HepG2 (cell line): ENCODE data around the gene CNBD2. TPM values are rescaled to one million over a fixed set of nuclear protein-coding genes. Genes with fewer than 3 reads are reported as not detected.

Experiments used
- ATAC-seq: fragments of 200-7000 bp; cut with Tn5 transposase; 3 replicates; pipeline ENCODE4 v1.9.1; 2020; ENCODE audit warnings: mild to moderate bottlenecking, moderate library complexity
- BruUV-seq: library from RNA; stranded (reverse); fragments of 400-500 nt; replicated peaks from 2 replicates; lab custom pipeline; 2021; lab: Mats Ljungman, UMichigan
- CTCF ChIA-PET: fragments of 300-600 bp; formaldehyde crosslinking; extraction: SDS; loops from one replicate; lab custom pipeline; 2021; ENCODE audit warnings: low total read pairs, inconsistent platforms, low intra/inter-chr PET ratio; lab: Yijun Ruan, JAX
- POLR2A ChIA-PET: fragments of 350-600 bp; sonication (Branson Sonifier 250); formaldehyde crosslinking; loops from one replicate; lab custom pipeline; 2020; ENCODE audit warnings: antibody characterized with exemption, inconsistent platforms; lab: Yijun Ruan, JAX
- DNase-seq: peaks from one replicate; pipeline ENCODE4 v3.0.0-alpha.2; 2015; ENCODE audit warnings: low spot score
- FAIRE-seq: peaks from 3 replicates; lab custom pipeline; 2011; peaks lifted over from hg19 to GRCh38; lab: Jason Lieb, UNC
- H2AFZ ChIP-seq: one replicate; pipeline ENCODE4 v1.6.1; 2011; ENCODE audit warnings: low read length, inconsistent platforms
- H3K27ac ChIP-seq: fragments of 300-600 bp; 3 replicates; pipeline ENCODE4 v1.8.0; 2011; ENCODE audit warnings: mixed run types, mild to moderate bottlenecking, mixed read lengths, low read length, inconsistent platforms; ENCODE audit not compliant: insufficient read depth; ENCODE audit errors: extremely low read length
- H3K27me3 ChIP-seq, 2 experiments: fragments of 200-600 bp in 1 of 2; 2 replicates in 1 of 2; 3 replicates in 1 of 2; pipeline versions ENCODE4 v1.6.0 to v1.8.0; 2011; ENCODE audit warnings: low read length in 2 of 2, mild to moderate bottlenecking in 2 of 2, moderate library complexity in 2 of 2, inconsistent platforms in 1 of 2; ENCODE audit not compliant: insufficient read depth in 2 of 2, control insufficient read depth in 1 of 2
- H3K36me3 ChIP-seq, 2 experiments: fragments of 200-600 bp in 1 of 2; replicated peaks in 1 of 2; 2 replicates in 1 of 2; 3 replicates in 1 of 2; pipeline versions ENCODE4 v1.5.1 to v1.8.0; 2011; ENCODE audit warnings: low read length in 2 of 2, inconsistent platforms in 1 of 2; ENCODE audit not compliant: insufficient read depth in 2 of 2, control insufficient read depth in 1 of 2
- H3K4me1 ChIP-seq: 2 replicates; pipeline ENCODE4 v1.5.1; 2012; ENCODE audit warnings: low read length, inconsistent platforms; ENCODE audit not compliant: insufficient read depth
- H3K4me2 ChIP-seq: 2 replicates; pipeline ENCODE4 v1.6.0; 2011; ENCODE audit warnings: low read depth, low read length, inconsistent platforms
- H3K4me3 ChIP-seq, 3 experiments: fragments of 200-600 bp in 1 of 3; sonication (generic), shearing (Covaris generic) in 1 of 3; replicated peaks in 1 of 3; 2 replicates each; pipeline ENCODE4 v1.5.1; 2011 to 2016; ENCODE audit warnings: low read length in 3 of 3, inconsistent platforms in 2 of 3, low read depth in 2 of 3, mild to moderate bottlenecking in 2 of 3, control low read depth in 1 of 3, mixed read lengths in 1 of 3; ENCODE audit not compliant: insufficient read depth in 1 of 3
- H3K79me2 ChIP-seq: one replicate; pipeline ENCODE4 v1.6.1; 2011; ENCODE audit warnings: low read length, inconsistent platforms; ENCODE audit not compliant: insufficient read depth
- H3K9ac ChIP-seq: 2 replicates; pipeline ENCODE4 v1.6.0; 2011; ENCODE audit warnings: mild to moderate bottlenecking, low read depth, low read length, inconsistent platforms; ENCODE audit not compliant: insufficient read depth
- H3K9me3 ChIP-seq: 2 replicates; pipeline ENCODE4 v1.5.1; 2012; ENCODE audit warnings: mild to moderate bottlenecking, low read length
- H4K20me1 ChIP-seq: 2 replicates; pipeline ENCODE4 v1.6.0; 2011; ENCODE audit warnings: inconsistent platforms, mild to moderate bottlenecking, low read length, moderate library complexity; ENCODE audit not compliant: insufficient read depth
- ELF3 ChIP-seq: IDR thresholded peaks from 2 replicates; pipeline ENCODE4 v1.6.1; 2016; ENCODE audit warnings: missing genetic modification reagents, missing compliant biosample characterization
- NFE2L1 ChIP-seq: sonication (generic); formaldehyde crosslinking; IDR thresholded peaks from 2 replicates; pipeline ENCODE4 v1.4.0; 2020; ENCODE audit warnings: missing genetic modification reagents, mild to moderate bottlenecking, borderline replicate concordance
- RBM39 ChIP-seq: fragments of 200-400 bp; formaldehyde crosslinking; IDR thresholded peaks from one replicate; pipeline ENCODE4 v1.6.1; 2018; ENCODE audit warnings: antibody characterized with exemption, mild to moderate bottlenecking, low read depth, low read length; ENCODE audit not compliant: poor library complexity, severe bottlenecking
- SSRP1 ChIP-seq: IDR thresholded peaks from 2 replicates; pipeline ENCODE4 v1.6.1; 2016; ENCODE audit warnings: control low read depth
- ZKSCAN5 ChIP-seq: sonication (generic); formaldehyde crosslinking; IDR thresholded peaks from 2 replicates; pipeline ENCODE4 v1.5.1; 2020; ENCODE audit warnings: mild to moderate bottlenecking, missing genetic modification reagents
- ZNF160 ChIP-seq: sonication (generic); formaldehyde crosslinking; IDR thresholded peaks from 2 replicates; pipeline ENCODE4 v1.8.0; 2022; ENCODE audit warnings: mild to moderate bottlenecking, inconsistent platforms, missing genetic modification reagents
- ZNF607 ChIP-seq: sonication (generic); formaldehyde crosslinking; IDR thresholded peaks from 2 replicates; pipeline ENCODE4 v1.5.1; 2020; ENCODE audit warnings: missing genetic modification reagents, mild to moderate bottlenecking, borderline replicate concordance
- WGBS: methylation state at CpG from one replicate; pipeline ENCODE4 v1.1.6; 2017; ENCODE audit warnings: low lambda C conversion rate; 5-methylcytosine and 5-hydroxymethylcytosine counted together
- in situ Hi-C: cut with HindIII; loops from 2 replicates; pipeline ENCODE4 v1.10.0; 2017; ENCODE audit warnings: low pct_unique_long_range_greater_than_20kb; ENCODE audit not compliant: extremely low pct_ligation_motif_present
- intact Hi-C: fragments of 100-400 bp; cut with micrococcal nuclease; formaldehyde crosslinking; loops from one replicate; pipeline ENCODE4 v1.10.0; 2022; ENCODE audit not compliant: unreplicated experiment
- polyA plus RNA-seq, 8 experiments: library from polyadenylated mRNA; depleted of rRNA in 3 of 8; stranded (reverse) in 7 of 8; unstranded in 1 of 8; fragments of >200 nt; fragmentation: Illumina TruSeq in 4 of 8; extraction: Trizol in 4 of 8; gene quantifications; 2 replicates each; pipeline versions ENCODE4 v1.2.1 to v1.2.3, GENCODE V29; 2011 to 2016; ENCODE audit warnings: low read depth in 4 of 8, missing spikeins in 1 of 8, mixed read lengths in 1 of 8; ENCODE audit not compliant: insufficient read depth in 1 of 8
- total RNA-seq, 5 experiments: library from RNA; depleted of rRNA; stranded (reverse); fragments of >200 nt; fragmentation: Illumina TruSeq; extraction: Trizol; gene quantifications; 2 replicates each; pipeline ENCODE4 v1.2.3, GENCODE V29; 2016; ENCODE audit warnings: low read depth in 1 of 5
- TF ChIP-seq, protein P1 (sequence below): sonication (generic); formaldehyde crosslinking; IDR thresholded peaks from 2 replicates; pipeline ENCODE4 v1.4.0; 2020; ENCODE audit warnings: missing genetic modification reagents; ENCODE audit errors: not compliant biosample characterization
- TF ChIP-seq, protein P2 (sequence below), 2 experiments: sonication (generic) in 1 of 2; formaldehyde crosslinking in 1 of 2; IDR thresholded peaks; 2 replicates each; pipeline versions ENCODE4 v1.6.1 to v1.9.0; 2014 to 2022; ENCODE audit warnings: antibody characterized with exemption in 1 of 2, borderline replicate concordance in 1 of 2, inconsistent platforms in 1 of 2, low read depth in 1 of 2, missing genetic modification reagents in 1 of 2
- TF ChIP-seq, protein P3 (sequence below): IDR thresholded peaks from 2 replicates; pipeline ENCODE4 v1.6.1; 2012; ENCODE audit warnings: low read length, improper control_type of control experiment

CNBD2 gene
- total and polyA plus RNA-seq, 2 of the 13 experiments (the other 11 are each of a cell fraction or from before 2014, with no cell fraction given), result 12.4 to 22.8 TPM

DNA sequence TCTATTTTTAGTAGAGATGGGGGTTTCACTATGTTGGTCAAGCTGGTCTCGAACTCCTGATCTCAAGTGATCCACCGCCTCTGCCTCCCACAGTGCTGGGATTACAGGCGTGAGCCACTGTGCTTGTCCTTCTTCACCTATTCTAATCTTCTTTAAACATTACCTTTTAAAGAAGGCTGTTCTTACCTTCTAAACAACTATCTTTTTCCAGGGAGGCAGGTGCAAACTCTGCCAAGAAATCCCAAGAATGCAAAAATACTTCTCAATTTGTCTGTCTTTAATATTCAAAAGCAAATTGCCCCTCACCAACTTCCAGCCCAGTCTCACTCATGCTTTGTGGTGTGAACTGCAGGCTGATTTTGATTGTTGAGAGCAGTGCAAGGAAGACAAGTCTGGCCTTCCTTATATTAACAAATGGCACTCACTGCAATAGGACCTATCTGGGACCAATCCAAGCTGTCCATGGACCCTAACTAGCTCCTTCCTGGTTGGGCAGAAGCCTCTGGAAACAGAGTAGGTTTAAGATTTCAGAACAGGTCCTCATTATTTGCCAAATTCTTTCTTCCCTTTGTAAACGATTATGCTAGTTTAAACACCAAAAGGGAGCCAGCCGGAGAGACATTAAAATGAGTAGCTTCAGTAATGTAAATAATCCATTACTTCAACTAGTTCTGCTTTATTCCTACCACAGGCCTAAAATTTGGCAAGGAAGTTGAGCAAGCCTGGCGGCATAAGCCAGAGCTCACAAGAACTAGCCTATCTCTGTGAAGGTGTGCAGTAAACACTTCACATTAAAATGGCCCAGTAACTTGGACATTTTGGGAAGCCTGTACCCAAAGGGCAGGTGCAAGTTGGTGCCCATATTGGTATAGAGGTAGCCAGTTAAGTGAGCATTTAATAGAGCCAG lies 15.7 kb upstream of the CNBD2 start:
- ChIA-PET POLR2A (interaction anchor here (0.9 to 4.3 kb wide), 11 partner anchors 9 to 413 kb away, joined by 3 to 72 read pairs (median 14); partner anchors contain the start of genes ERGIC3 and RBM39), CTCF (interaction anchor here (1.0 kb wide), 1 partner anchor 20 kb away, joined by 5 read pairs; no protein-coding TSS in a partner anchor)
- no peak overlapping the region for H2AFZ ChIP-seq
- ATAC-seq (no peak; the same call in 2 of the 3 replicates), DNase-seq (peak; percentile 66), FAIRE-seq (peak; percentile 12)
- H4K20me1 ChIP-seq, result peaks cover 5% of the 10 kb centered on the region; the same call in 1 of the 2 replicates
- in situ Hi-C loops (no loop called here), intact Hi-C loops (no loop called here)
- peaks cover 18% of the 10 kb centered on the region for H3K79me2 ChIP-seq
- peak overlapping the region; percentile 86 to 99 (median 97) for H3K4me3 ChIP-seq
- H3K27me3 ChIP-seq, result no peaks in the 10 kb centered on the region; a peak in 1 of 5 replicates
- H3K9ac ChIP-seq, result peak overlapping the region; percentile 99
- 49% methylated on average over 6 of the region's 6 CpGs for WGBS
- peaks cover 4% of the 10 kb centered on the region in 2 experiments; a peak in 4 of 5 replicates for H3K36me3 ChIP-seq
- peak overlapping the region; percentile 97 for H3K27ac ChIP-seq
- BruUV-seq, result no TSS peak
- peak overlapping the region; percentile 87 for H3K4me2 ChIP-seq
- H3K4me1 ChIP-seq, result peaks cover 30% of the 10 kb centered on the region
- H3K9me3 ChIP-seq, result no peaks in the 10 kb centered on the region
- TF ChIP-seq, protein P1, sequence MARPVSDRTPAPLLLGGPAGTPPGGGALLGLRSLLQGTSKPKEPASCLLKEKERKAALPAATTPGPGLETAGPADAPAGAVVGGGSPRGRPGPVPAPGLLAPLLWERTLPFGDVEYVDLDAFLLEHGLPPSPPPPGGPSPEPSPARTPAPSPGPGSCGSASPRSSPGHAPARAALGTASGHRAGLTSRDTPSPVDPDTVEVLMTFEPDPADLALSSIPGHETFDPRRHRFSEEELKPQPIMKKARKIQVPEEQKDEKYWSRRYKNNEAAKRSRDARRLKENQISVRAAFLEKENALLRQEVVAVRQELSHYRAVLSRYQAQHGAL (CRISPR knock-in tag), result peak; percentile 41
- 0 out of 2 replicates have a peak, but pooled peaks have one; percentile 9 for TF ChIP-seq SSRP1
- TF ChIP-seq ZNF607 (CRISPR knock-in tag), result no peak; the same call in 1 of the 2 replicates
- TF ChIP-seq ZNF160 (CRISPR knock-in tag), result 0 out of 2 replicates have a peak, but pooled peaks have one; percentile 36
- TF ChIP-seq, protein P2, sequence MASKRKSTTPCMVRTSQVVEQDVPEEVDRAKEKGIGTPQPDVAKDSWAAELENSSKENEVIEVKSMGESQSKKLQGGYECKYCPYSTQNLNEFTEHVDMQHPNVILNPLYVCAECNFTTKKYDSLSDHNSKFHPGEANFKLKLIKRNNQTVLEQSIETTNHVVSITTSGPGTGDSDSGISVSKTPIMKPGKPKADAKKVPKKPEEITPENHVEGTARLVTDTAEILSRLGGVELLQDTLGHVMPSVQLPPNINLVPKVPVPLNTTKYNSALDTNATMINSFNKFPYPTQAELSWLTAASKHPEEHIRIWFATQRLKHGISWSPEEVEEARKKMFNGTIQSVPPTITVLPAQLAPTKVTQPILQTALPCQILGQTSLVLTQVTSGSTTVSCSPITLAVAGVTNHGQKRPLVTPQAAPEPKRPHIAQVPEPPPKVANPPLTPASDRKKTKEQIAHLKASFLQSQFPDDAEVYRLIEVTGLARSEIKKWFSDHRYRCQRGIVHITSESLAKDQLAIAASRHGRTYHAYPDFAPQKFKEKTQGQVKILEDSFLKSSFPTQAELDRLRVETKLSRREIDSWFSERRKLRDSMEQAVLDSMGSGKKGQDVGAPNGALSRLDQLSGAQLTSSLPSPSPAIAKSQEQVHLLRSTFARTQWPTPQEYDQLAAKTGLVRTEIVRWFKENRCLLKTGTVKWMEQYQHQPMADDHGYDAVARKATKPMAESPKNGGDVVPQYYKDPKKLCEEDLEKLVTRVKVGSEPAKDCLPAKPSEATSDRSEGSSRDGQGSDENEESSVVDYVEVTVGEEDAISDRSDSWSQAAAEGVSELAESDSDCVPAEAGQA (IDR thresholded peaks at IDR 0.05; ENCODE audit: low read depth), result no peak
- TF ChIP-seq, protein P2 (CRISPR knock-in tag; IDR thresholded peaks at IDR 0.05; ENCODE audit: borderline replicate concordance), result no peak
- TF ChIP-seq RBM39, result no peak
- TF ChIP-seq ZKSCAN5 (CRISPR knock-in tag), result no peak
- TF ChIP-seq NFE2L1 (CRISPR knock-in tag), result no peak
- TF ChIP-seq ELF3 (CRISPR knock-in tag), result peak; percentile 10; the same call in 1 of the 2 replicates
- TF ChIP-seq, protein P3, sequence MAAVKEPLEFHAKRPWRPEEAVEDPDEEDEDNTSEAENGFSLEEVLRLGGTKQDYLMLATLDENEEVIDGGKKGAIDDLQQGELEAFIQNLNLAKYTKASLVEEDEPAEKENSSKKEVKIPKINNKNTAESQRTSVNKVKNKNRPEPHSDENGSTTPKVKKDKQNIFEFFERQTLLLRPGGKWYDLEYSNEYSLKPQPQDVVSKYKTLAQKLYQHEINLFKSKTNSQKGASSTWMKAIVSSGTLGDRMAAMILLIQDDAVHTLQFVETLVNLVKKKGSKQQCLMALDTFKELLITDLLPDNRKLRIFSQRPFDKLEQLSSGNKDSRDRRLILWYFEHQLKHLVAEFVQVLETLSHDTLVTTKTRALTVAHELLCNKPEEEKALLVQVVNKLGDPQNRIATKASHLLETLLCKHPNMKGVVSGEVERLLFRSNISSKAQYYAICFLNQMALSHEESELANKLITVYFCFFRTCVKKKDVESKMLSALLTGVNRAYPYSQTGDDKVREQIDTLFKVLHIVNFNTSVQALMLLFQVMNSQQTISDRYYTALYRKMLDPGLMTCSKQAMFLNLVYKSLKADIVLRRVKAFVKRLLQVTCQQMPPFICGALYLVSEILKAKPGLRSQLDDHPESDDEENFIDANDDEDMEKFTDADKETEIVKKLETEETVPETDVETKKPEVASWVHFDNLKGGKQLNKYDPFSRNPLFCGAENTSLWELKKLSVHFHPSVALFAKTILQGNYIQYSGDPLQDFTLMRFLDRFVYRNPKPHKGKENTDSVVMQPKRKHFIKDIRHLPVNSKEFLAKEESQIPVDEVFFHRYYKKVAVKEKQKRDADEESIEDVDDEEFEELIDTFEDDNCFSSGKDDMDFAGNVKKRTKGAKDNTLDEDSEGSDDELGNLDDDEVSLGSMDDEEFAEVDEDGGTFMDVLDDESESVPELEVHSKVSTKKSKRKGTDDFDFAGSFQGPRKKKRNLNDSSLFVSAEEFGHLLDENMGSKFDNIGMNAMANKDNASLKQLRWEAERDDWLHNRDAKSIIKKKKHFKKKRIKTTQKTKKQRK, result no peak
